GM19438 (cell line): ENCODE results near the gene SLC5A3.

ENCODE experiments used
- ATAC-seq: cut with Tn5 transposase; IDR thresholded peaks from one replicate; pipeline ENCODE4 v1.9.1; 2021; ENCODE audit warnings: low read depth; ENCODE audit not compliant: unreplicated experiment

SLC5A3 gene

DNA sequence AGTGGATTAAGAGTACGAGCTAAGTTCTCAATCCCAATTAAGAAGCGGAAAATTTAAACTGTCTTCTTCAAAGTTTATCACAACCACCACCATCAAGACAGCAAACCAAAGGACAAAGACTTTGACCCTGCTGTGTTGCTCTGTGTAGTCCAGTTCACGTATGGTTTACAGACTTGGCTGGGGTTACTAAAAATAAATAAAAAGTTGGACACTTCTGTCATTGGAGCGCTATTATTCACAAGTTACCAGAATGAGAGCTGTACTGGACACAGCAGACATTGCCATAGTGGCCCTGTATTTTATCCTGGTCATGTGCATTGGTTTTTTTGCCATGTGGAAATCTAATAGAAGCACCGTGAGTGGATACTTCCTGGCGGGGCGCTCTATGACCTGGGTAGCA lies 21.6 kb downstream of the SLC5A3 start:
- no peak for ATAC-seq

- no peak for ATAC-seq
Measured at GRCh38 chr21:34097442-34097841, 24.1 kb downstream of the SLC5A3 start.

- ATAC-seq = no peak
Measured at GRCh38 chr21:34100337-34100736, 27.0 kb downstream of the SLC5A3 start.

DNA sequence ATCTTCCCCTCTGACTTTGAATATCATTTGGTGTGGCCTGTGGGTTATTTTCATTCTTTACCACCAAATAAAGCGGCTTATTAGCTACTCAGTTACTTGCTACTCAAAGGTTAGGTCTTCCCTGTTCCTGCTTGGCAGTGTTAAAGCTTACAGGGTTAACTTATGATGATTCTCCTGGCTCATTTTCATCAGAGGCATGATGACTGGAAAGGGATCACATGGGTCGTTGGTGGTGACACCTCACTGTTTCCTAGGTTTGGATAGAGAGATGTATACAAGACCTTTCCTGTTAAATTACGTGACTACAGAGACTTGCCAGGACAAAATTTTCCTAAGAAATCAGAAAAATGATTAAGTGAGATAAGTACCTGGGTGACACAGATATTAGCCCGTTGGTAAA lies 27.4 kb downstream of the SLC5A3 start:
- no peak for ATAC-seq

- no peak for ATAC-seq
Measured at GRCh38 chr21:34105947-34106541, 32.7 kb downstream of the SLC5A3 start.

DNA sequence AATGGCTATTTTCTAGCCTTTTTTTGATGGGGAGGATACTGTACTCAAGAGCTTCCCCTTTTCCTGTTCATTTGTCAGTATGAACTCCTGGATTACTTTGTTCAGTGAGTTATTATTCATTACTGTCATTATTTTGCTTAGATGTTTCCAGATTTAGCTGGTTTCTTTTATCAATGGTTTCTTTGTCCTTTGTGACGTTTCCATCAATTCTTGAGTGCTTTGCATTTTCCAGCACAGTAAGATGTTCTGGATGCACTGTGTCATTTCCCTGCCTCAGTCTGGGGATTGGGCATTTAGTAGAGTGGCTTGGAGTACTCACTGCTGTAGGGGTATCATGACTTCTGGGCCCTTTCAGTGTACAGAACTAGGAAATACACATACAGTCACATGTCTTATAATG lies 34.2 kb downstream of the SLC5A3 start:
- ATAC-seq = no peak

GRCh38 chr21:34109075-34109474 lies 35.7 kb downstream of the SLC5A3 start:
- no peak for ATAC-seq

DNA sequence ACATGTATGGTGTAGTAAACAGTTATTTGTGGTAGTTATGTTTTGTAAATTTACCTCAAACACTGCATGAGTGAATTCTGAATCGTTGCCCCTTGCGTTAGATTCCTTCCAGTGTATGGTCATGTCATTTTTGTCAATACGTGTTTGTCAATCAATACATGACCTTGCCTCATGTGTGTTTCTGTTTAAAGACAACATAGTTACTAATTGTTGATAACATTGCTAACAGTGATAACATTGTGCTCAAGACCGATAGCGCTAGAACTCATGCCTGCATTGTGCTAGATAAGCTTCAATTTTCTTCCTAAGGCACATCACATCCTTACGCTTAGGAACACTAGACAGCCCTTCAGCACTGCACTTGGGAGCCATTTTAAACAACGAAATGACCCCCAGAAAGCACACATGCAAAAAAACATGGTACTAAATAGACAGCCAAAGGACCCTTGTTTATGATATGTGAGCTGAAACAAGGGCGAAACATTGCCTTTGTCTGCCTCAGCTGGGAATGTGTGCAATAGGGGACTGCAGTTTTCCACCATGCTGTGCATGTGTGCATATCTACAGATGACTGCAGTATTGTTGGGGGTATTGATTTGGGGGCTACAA lies 37.3 kb downstream of the SLC5A3 start:
- ATAC-seq = no peak

DNA sequence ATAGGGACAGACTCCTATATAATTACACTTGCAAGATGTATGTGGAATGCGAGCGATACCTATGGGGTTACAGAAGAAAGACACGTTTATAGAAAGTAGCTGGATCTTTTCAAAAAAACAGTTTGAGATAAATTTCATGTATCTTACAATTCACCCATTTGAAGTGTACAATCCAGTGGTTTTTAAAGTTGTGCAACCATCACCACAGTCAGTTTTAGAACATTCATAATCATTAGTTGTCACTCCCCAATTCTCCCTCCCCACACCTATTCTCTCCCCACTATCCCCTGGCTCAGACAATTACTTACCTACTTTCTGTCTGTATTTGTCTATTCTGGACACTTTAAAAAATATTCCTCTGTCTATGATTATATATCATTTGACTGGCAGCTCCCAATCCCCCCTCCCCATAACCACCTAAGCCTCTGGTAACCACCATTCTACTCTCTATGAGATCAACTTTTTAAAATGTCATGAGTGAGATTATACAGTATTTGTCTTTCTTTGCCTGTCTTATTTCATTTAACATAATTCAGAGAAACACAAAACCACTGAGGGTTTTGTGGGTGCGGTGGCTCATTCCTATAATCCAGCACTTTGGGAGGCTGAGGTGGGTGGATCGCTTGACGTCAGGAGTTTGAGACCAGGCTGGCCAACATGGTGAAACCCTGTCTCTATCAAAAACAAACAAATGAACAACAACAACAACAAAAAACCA lies 39.1 kb downstream of the SLC5A3 start:
- no peak for ATAC-seq

DNA sequence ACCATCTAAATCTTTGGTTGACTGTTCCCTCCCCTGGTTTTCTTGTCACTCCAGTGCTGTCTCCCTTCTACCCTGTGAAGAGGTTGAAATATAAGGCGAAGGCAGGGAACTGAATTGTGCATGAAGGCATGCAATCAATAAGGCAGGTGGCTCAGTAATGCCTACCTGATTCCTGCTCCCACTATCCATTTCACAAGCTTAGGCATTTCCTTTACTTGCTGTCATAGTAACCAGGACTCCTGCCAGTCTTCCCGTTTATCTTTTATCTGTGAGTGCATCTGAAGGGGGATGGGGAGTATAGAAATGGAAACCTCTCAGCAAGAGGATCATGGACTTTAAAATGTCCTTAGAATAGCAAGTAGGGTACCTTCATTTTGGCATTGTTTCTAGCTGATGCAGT lies 40.5 kb downstream of the SLC5A3 start:
- no peak for ATAC-seq

GRCh38 chr21:34115160-34115559 lies 41.8 kb downstream of the SLC5A3 start:
- ATAC-seq = no peak

DNA sequence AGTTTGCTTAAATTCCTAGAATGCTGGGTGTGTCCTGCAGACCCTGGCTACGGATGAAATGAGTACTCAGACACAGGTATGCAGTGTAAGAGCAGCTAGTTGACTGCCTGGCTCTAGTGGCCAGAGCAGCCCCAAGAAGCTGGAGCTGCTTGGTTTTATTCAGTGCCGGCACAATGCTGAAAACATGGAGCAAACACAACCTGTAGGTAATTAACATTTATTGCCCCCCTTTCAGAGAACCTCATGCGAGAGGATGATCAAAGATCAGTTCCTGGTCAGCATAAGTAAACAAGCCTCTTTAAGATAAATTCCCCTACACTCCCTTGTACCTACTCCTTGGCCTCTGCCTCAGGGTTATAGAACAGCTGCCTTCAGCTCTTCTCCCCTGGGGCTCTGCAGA lies 43.2 kb downstream of the SLC5A3 start:
- ATAC-seq = no peak

- ATAC-seq = no peak
Measured at GRCh38 chr21:34120867-34121266, 47.5 kb downstream of the SLC5A3 start.

DNA sequence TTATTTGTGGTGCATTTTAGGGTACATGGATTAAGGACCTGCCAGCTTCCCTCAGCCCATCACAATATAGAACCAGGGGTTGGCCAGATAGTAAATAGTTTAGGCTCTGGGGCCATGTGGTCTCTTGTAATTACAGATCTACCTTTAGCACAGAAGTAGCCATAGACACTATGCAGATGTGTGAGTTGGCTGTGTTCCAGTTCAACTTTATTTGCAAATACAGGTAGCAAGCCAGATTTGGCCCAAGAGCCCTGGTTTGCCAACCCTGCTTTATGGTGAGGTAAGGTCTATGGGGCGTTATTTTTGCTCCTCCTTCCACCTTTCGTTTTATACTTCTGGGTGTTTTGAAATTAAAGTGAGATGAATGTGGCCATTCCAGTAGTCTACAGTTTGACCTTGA lies 48.7 kb downstream of the SLC5A3 start:
- ATAC-seq = no peak
